HG03432 (cell line): ENCODE data around the gene NBPF26.
"Not testable (repeated sequence)": the region's sequence is repeated elsewhere in the genome, so short reads cannot be mapped to it uniquely, and the experiment has no call there.

Source experiments
- ATAC-seq: cut with Tn5 transposase; IDR thresholded peaks from one replicate; pipeline ENCODE4 v1.9.1; 2021; ENCODE audit warnings: mild to moderate bottlenecking, moderate library complexity; ENCODE audit not compliant: unreplicated experiment

Gene NBPF26

DNA sequence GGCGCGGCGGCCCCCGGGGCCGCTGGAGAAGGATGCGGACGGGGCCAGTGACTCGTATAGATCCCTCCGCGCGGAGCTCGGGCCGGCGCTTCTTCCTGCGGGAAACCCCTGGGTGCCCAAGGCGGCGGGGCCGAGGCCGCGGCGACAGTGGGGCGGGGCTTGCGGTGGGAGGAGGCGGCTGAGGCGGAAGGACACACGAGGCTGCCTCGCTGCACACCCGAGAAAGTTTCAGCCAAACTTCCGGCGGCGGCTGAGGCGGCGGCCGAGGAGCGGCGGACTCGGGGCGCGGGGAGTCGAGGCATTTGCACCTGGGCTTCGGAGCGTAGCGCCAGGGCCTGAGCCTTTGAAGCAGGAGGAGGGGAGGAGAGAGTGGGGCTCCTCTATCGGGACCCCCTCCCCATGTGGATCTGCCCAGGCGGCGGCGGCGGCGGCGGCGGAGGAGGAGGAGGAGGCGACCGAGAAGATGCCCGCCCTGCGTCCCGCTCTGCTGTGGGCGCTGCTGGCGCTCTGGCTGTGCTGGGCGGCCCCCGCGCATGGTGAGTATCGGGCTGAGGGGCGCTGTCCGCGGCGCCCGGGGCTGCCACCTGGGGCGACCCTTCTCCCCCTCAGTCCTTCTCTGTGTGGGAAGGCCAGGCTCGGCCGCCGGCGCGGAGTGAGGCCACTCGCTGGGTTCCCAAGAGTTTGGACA lies at the start of gene NBPF26:
TSS of gene NBPF26 (plus strand) at position 231 of the 688 bp plus-strand sequence.
- ATAC-seq: not testable (repeated sequence)

DNA sequence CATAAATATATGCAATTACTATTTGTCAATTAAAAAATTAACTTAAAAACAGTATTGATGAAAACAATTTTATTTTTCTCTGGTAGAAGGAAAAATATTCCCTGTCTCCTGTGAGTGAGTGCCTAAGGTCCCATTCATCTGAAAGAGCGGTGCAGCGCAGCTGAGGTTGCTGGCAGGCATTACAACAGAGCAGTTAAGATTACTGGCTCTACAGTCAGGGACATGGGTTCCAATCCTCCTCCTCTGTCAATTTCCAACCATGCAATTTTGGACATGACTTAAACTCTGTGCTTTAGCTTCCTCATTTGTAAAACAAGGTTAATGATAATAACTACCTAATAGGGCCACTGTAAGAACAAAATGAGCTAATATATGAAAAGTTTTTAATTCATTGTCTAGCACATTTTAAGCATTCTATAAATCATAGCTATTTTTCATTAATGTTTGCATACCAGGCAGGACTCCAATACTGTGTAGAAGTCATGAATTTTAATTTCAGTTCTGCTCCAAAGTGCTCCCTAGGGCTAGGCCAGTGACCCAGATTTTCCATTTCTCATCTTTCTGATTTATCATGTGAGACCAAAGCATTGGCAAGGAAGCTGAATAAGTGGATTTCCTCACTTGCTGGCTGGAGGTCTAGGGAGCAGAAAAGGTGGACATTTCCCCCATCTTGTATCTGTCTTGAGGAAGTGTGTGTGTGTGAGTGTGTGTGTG lies 43.5 kb upstream of the NBPF26 start:
- ATAC-seq: not testable (repeated sequence)

DNA sequence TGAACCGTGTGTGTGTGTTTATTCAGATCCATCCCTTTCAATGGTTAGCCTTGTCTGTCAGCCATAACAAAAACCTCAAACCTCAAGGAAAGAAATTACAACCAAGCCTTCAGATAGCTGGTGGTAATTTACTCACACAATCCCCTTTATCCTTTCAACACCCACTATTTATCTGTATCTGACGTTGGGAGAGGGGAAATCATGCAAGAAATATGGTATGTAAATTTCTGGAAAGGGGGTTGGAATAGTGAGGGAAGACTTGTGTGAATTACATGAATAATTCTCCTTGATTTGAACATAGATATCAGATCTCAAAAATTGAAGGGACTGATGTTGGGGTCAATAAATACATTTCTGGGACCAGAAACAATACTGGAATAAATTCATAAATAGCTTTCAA lies 42.8 kb upstream of the NBPF26 start:
- not testable (repeated sequence) for ATAC-seq

DNA sequence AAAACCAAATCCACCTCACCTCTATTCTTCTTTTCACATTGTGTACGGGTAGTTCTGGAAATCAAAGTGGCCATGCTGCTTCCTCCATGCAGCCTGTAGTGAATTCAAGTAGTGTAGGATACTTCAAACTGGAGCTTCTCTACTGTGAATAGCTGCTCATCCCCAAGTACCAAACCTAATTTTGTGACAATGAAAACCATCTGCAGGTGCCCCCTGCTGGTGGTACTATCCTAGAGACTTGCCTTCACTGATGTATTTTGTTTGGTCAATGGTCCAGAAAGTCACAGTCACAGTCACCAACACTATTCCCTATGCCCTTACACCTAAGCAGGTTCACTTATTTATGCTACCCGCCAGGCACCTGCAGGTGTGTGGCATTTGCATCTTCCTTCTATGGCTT lies 39.3 kb upstream of the NBPF26 start:
- not testable (repeated sequence) for ATAC-seq

DNA sequence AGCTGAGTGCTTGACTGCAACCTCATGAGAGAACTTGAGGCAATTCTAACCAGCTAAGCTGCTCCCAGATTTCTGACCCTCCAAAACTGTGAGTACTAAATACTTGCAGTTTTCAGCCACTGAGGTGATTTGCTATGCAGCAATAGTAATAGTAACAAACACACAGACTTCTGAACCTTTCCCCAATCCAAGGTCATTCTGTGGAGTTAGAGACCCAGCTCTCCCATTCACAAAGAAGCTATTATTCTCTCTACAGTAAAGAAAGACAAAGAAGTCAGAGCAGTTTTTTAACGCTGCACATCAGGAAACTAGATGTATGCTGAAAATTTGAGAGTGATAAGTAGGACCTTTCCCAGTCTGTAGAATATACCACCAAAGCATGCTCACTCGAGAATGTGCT lies 38.1 kb upstream of the NBPF26 start:
- not testable (repeated sequence) for ATAC-seq

DNA sequence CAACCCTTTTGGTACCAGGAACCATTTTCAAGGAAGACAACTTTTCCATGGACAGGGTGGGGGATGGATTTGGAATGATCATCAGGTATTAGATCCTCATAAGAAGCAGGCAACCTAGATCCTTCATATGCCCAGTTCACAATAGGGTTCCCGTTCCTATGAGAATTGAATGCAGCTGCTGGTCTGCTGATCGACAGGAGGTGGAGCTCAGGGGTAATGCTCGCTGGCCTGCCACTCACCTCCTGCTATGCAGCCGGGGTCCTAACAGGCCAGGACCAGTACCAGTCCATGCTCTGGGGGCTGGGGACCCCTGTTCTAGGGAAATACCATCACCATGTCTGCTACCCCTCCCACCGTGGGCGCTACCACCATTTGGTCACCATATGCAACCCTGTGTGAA lies 36.5 kb upstream of the NBPF26 start:
- ATAC-seq: not testable (repeated sequence)

DNA sequence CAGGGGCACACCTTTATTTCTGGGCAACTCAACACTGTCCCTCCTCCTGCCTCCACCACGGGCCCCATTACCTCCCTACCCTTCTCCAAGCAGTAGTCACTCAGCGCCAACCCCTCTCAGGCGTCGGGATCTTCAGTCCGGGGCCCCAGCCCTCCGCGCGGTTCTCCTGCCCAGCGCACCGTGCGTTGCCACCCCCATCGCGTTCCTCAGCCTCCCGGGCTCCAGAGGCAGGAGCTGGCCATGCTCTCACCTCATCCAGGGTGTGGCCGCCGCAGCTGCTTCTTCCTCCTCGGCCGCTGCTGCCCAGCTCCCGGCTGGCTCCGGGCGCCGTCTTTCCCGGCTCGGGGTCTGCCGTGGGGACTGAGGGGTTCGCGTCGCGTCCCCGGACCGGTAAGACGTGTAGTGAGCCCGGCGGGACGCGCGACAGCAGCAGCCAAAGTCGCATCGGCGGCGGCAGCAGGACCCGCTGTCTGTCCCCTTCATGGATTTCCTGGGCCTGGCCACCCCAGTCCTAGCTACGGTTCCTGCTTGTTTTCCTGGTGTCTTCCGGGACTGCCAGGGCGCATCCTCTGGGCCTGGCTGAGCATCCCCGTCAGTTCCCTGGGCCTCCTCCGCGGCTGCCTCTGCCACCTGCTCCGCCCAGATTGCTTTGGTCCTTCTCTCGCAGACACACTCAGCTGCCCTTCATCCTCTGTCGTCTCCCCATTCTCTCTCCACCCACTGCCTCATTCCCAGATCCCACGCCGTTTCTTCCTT lies 22.8 kb upstream of the NBPF26 start:
- not testable (repeated sequence) for ATAC-seq

DNA sequence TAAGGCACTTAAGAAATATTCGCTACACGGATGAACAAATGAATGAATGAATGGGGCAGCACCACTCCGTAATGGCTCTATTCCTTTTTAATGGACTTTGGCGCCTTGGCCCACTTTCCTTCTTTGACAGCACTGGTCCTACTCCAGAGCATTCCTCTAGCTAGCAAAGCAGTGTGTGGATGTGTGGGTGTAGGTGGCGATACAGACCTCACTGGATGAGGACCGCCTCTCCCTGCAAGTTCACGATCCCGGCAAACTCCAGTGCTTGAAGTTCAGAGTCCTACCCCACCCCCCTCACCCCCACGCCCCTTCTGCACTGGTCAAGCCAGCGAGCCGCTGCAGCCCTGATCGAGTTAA lies 409 bp upstream of the NBPF26 start:
- not testable (repeated sequence) for ATAC-seq

DNA sequence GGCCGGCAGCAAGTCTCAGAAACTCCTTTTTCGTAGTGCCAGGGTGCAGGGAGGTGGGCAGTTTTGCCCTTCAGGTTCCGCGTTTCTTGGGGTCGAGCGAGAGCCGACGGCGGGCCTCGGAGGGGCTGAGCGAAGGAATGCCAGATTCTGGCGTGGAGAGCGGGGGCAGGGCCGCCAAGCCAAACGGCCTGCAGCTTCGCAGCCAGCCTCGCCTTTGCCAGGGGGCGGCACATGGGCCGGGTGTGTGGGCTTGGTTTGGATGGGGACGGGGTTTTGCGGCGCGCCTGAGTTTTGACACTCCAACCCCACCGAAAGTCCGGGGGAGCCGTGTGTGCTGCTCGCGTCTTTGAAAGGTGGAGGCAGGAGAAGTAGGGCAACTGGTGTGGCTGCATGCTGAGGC lies 762 bp downstream of the NBPF26 start:
- not testable (repeated sequence) for ATAC-seq

DNA sequence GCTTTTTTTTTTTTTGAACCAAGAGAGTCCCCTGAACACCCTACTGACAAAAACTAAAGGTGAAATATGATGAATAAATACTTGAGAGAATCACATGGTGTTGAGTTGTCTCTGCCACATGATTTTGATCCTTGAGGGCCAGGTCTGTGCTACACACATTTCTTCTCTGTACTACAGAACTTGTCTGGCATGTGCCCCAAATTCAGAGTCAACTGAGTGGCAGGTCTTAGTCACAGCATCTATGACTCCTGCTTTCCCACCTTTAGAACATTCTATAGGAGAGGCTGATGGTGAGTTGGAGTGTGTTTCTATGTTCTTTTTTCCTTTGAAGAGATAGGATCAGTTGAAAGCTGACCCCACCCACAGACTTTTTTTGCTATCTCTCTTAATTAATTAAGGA lies 5.1 kb downstream of the NBPF26 start:
- not testable (repeated sequence) for ATAC-seq

DNA sequence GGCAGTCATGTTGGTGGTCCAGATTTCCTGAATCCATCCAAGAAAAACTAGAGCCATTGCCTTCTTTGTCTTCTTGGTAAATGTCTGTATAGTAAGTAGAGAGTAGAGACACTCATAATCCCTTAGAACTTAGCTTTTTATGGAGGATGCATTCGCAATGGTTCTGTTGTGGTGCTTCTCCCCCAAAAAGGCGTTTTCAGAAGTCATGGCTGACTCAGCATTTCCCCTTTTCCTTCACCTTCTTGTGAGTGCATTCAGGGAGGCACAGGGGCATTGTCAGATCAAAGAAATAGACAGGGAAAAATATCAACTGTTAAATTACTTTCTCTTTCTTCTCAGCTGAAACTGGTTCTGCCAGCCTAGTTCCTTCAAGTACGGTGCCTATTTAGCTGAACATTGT lies 45.3 kb downstream of the NBPF26 start:
- not testable (repeated sequence) for ATAC-seq

DNA sequence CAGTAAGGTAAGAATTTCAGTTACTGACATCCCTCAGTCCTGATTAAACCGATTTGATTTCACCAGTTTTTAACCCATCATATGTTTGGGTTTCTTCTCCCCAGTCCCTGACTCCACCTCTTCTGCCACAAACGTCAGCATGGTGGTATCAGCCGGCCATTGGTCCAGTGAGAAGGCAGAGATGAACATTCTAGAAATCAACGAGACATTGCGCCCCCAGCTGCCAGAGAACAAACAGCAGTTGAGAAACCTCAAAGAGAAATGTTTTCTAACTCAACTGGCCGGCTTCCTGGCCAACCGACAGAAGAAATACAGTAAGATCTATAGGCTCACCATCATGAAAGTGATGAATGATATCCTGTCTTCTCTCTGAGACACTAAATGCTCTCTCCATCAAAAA lies 81.7 kb downstream of the NBPF26 start:
- ATAC-seq: not testable (repeated sequence)

DNA sequence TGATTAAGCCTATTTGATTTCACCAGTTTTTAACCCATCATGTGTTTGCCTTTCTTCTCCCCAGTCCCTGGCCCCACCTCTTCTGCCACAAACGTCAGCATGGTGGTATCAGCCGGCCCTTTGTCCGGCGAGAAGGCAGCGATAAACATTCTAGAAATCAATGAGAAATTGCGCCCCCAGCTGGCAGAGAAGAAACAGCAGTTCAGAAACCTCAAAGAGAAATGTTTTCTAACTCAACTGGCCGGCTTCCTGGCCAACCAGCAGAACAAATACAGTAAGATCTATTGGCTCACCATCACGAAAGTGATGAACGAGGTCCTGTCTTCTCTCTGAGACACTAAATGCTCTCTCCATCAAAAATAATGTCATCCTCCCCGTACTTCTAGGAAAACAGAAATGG lies 88.1 kb downstream of the NBPF26 start:
- not testable (repeated sequence) for ATAC-seq

DNA sequence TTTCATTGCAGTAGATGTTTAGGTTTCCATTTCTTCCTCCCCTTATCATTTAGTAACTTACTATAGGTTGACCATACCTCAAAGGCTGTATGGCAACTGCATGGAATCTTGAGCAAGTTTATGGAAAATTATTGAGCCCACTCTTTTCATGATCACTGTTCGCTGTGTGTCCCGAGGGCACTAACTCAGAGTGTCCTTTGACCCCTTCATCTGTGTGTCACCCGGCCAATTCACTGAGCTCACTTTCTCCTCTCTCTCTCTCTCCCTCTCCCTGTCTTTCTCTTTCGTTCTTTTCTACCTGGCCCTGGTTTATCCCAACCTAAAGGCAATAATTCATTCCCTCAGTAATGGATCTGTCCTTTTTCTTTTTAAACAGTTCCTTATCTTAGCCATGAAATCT lies 101.3 kb downstream of the NBPF26 start:
- not testable (repeated sequence) for ATAC-seq

DNA sequence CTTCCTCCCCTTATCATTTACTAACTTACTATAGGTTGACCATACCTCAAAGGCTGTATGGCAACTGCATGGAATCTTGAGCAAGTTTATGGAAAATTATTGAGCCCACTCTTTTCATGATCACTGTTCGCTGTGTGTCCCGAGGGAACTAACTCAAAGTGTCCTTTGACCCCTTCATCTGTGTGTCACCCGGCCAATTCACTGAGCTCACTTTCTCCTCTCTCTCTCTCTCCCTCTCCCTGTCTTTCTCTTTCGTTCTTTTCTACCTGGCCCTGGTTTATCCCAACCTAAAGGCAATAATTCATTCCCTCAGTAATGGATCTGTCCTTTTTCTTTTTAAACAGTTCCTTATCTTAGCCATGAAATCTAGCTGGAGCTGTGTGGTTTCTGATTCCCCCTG lies 102.9 kb downstream of the NBPF26 start:
- not testable (repeated sequence) for ATAC-seq

DNA sequence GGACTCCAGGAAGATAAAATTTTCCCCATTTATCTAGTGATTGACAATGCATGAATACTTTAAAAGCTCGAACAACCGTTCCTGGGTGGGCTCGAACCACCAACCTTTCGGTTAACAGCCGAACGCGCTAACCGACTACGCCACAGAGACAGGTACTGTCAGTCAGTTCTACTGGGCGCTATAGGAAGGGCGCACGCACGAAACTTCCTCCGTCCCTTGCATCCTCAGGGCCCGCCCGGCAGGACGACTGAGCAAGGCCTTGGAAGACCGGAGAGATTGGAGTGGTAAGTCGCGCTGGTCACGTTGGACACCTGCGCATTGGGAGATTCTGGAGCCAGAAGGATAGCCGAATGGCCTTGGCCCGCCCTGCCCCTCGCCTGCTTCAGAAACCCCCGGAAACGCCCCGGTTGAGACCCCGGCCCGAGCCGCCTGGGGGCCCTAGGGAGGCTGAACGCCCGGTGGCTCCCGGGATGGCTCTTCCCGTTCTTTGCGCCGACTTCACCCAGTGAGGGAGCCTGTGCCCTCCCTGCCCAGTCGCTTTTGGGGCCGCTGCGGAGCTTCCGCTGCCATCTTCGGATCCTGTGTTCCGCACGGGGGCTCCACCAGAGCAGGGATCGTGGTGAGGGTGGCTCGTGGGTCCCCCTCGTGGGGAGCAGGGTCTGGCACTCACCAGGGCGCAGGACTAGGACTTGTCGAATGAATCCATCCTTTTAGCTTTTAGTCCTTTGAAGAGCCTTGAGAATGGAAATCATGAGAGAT lies 120.6 kb downstream of the NBPF26 start:
- ATAC-seq: not testable (repeated sequence)

DNA sequence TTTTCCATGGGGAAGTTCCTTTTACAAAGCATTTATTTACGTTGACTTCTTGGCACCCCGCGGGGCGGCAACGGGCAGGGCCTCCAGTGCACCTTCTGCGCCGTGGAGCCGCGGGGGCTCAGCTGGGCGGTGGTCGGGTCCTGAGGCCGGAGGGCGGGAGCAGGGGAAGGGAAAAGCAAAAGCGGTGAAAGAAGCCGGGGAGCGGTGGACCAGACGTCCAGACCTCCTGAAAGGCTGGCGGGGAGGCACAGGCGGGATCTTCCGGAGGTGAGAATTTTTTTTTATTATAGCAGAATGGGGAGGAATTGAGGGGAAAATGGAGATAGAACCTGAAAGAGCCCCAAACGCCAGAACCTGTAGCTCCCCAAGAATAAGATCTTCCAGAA lies 121.2 kb downstream of the NBPF26 start:
- ATAC-seq: not testable (repeated sequence)

DNA sequence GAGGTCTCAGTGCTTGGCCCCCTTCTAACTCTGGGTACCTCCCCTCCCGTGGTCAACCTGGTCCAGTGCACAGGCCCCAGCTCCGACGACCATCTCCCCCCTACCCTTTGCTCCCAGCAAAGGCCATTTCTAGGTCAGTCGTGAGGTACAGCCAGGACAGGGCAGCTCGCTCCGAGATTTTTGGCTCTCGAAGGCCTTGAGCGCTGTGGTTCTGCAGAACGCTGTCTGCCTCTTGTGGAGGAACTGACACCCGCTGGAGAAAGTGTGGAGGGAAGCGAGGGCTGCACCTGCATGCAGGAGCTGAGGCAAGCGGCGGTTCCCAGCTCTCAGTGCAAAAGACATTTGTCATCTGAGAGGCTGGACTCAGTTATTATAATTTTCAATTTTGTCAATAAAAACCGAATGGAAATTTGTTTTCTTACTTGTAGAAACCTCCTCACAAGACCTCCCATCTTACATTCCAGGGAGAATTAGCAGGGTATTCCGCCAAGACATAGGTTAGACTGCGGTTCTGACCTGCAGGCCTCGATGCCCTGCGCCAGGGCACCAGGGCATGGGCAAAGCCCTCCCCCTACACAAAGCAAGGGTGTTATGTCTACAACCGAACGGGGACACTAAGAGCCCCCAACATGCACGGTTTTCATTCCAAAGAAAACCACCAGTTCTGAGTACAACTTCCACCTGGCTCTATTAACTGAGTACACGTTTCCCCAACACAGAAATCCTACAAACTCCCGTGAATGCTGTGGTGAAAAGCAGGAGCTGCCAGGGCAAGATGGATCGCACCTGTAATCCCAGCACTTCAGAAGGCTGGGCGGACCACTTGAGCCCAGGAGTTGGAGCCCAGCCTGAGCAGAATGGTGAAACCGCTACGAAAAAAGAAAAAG lies 125.9 kb downstream of the NBPF26 start:
- ATAC-seq: not testable (repeated sequence)

DNA sequence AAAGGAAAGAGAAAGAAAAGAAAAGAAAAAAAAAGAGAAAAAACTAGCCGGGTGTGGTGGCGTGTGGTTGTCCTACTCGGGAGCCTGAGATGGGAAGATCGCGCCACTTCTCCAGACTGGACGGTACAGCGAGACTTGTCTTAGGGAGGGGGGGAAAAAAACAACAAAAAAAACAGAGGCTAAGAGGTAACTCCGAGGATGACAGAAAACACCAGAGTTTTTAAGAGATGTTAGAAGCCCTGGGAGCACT lies 126.5 kb downstream of the NBPF26 start:
- not testable (repeated sequence) for ATAC-seq
